ENCODE data around the gene KLRD1.

DNA sequence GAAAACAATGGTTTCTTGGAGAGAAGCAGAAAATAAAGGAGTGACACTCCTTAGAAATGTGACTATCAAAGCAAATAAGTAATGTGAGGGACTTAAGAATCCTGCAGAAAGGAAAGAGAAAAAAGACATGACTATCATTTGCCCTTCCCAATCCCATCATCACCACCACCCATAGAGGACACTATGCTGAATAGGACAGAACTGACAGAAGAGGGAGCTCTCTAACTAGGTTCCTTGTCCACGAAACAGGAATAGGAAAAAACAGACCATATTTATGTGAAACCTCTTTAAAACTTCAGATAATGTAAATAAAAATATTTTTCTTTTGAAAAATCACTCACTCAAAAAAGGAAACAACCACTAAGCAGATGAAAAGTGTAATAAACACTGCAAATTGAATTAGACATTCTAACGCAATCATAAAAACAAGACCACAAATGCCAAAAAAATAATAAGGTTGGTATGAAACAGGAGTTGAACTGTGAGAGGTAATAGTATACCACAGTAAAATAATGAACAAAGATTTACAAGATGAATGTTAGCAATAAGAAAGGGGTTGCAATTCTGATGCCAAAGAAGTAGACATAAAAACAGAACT lies 24.1 kb downstream of the KLRD1 start:
- TF ChIP-seq, protein P1, sequence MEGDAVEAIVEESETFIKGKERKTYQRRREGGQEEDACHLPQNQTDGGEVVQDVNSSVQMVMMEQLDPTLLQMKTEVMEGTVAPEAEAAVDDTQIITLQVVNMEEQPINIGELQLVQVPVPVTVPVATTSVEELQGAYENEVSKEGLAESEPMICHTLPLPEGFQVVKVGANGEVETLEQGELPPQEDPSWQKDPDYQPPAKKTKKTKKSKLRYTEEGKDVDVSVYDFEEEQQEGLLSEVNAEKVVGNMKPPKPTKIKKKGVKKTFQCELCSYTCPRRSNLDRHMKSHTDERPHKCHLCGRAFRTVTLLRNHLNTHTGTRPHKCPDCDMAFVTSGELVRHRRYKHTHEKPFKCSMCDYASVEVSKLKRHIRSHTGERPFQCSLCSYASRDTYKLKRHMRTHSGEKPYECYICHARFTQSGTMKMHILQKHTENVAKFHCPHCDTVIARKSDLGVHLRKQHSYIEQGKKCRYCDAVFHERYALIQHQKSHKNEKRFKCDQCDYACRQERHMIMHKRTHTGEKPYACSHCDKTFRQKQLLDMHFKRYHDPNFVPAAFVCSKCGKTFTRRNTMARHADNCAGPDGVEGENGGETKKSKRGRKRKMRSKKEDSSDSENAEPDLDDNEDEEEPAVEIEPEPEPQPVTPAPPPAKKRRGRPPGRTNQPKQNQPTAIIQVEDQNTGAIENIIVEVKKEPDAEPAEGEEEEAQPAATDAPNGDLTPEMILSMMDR (IDR thresholded peaks at IDR 0.05): peak; percentile 61 to 75 (median 64)
- no peak for TF ChIP-seq POLR2A (IDR thresholded peaks at IDR 0.05)

All from right lobe of liver (tissue), 4 donors.